BLaER1 treated with 17β-estradiol and CSF1 and Interleukin-3, amounts not matched to agents 10 nM and 100 nM (cell line): ENCODE measurements around the gene GMDS.

Experiments
- H3K27ac ChIP-seq, 11 experiments: shearing (Covaris generic); formaldehyde crosslinking; 2 replicates each; pipeline ENCODE4 v1.8.1; 2022
- H3K27me3 ChIP-seq, 11 experiments: shearing (Covaris generic); formaldehyde crosslinking; 2 replicates each; pipeline ENCODE4 v1.8.1; 2022
- H3K36me3 ChIP-seq, 11 experiments: shearing (Covaris generic); formaldehyde crosslinking; 2 replicates each; pipeline ENCODE4 v1.8.1; 2022
- H3K4me1 ChIP-seq, 10 experiments: shearing (Covaris generic); formaldehyde crosslinking; 2 replicates each; pipeline ENCODE4 v1.8.1; 2022
- H3K4me2 ChIP-seq, 11 experiments: shearing (Covaris generic); formaldehyde crosslinking; 2 replicates each; pipeline ENCODE4 v1.8.1; 2022
- H3K4me3 ChIP-seq, 10 experiments: shearing (Covaris generic); formaldehyde crosslinking; 2 replicates each; pipeline ENCODE4 v1.8.1; 2022
- H3K9ac ChIP-seq, 11 experiments: shearing (Covaris generic); formaldehyde crosslinking; 2 replicates each; pipeline ENCODE4 v1.8.1; 2022
- H3K9me3 ChIP-seq, 11 experiments: shearing (Covaris generic); formaldehyde crosslinking; replicated peaks in 1 of 11; 2 replicates each; pipeline ENCODE4 v1.8.1; 2022
- H4K20me1 ChIP-seq, 11 experiments: shearing (Covaris generic); formaldehyde crosslinking; 2 replicates each; pipeline ENCODE4 v1.8.1; 2022
- Cebpa-rat ChIP-seq, 11 experiments: shearing (Covaris generic); IDR thresholded peaks; 2 replicates each; pipeline ENCODE4 v1.8.1; 2022

The GMDS gene

DNA sequence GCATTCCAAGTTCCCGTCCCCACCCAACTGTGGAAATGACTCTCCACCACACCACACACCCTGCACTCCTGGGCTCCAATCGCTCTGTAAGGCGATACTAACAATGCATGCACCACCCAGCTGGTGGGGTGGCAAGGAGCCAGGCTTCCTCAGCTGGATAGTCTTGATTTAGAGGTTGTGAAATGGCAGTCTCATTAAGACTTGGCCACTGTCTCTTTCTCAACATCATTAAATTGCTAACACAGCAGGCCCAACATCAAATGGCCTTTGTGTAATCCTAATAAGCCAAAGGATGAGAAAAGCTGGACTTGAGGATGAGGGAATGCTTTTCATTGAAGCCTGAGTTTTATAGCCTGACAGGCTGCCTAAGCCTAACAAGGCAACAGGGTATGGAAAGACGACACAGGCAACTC, 223.7 kb downstream of the GMDS start:
- no peaks in the 10 kb centered on the region for H3K36me3 ChIP-seq
- peaks cover 0 to 8% (median 6%) of the 10 kb centered on the region in 11 experiments; a peak in 4 of 22 replicates for H3K9me3 ChIP-seq
- no peak overlapping the region for H3K4me3 ChIP-seq
- H3K27ac ChIP-seq: no peak overlapping the region
- H3K27me3 ChIP-seq: no peaks in the 10 kb centered on the region
- no peak overlapping the region for H3K9ac ChIP-seq
- no peak for TF ChIP-seq Cebpa-rat (IDR thresholded peaks at IDR 0.05)
- H3K4me2 ChIP-seq: peak overlapping the region in 4 of 11 experiments; percentile 10 to 39 (median 19); a peak in 5 of 22 replicates
- H3K4me1 ChIP-seq: peaks cover 8 to 16% (median 14%) of the 10 kb centered on the region in 10 experiments; a peak in 18 of 20 replicates
- H4K20me1 ChIP-seq: no peaks in the 10 kb centered on the region

DNA sequence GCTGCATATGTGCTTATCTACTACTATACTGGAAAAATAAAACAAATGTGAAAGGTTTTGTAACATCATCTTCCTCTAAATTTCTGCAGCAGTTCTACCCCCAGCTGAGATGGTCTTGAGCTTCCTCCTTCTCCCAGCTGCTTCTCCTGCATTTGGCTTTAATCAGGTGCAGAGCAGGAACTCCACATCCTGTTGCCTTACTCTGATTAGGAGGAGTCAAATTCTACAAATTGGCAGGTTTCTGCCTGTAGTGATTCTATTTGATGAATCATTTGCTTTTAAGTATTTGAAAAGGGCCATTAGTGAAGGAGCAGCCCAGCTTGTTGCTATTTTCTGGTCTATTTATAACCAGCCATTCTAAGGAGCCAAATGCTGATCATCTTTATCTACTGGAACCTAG, 224.5 kb downstream of the GMDS start:
- no peaks in the 10 kb centered on the region for H3K27me3 ChIP-seq
- no peaks in the 10 kb centered on the region for H3K36me3 ChIP-seq
- H4K20me1 ChIP-seq: no peaks in the 10 kb centered on the region
- H3K27ac ChIP-seq: no peak overlapping the region
- peaks cover 8 to 16% (median 14%) of the 10 kb centered on the region in 10 experiments; a peak in 18 of 20 replicates for H3K4me1 ChIP-seq
- no peak for TF ChIP-seq Cebpa-rat (IDR thresholded peaks at IDR 0.05)
- H3K4me3 ChIP-seq: no peak overlapping the region
- H3K4me2 ChIP-seq: peak overlapping the region in 10 of 11 experiments; percentile 1 to 52 (median 19); a peak in 14 of 22 replicates
- H3K9me3 ChIP-seq: peaks cover 3 to 13% (median 9%) of the 10 kb centered on the region in 11 experiments; a peak in 20 of 22 replicates
- no peak overlapping the region for H3K9ac ChIP-seq

- no peaks in the 10 kb centered on the region for H3K27me3 ChIP-seq
- H3K9me3 ChIP-seq: peaks cover 10 to 28% (median 18%) of the 10 kb centered on the region in 11 experiments
- no peak overlapping the region for H3K9ac ChIP-seq
- H3K4me2 ChIP-seq: no peak overlapping the region
- H3K36me3 ChIP-seq: peaks cover 0 to 4% (median 0%) of the 10 kb centered on the region in 11 experiments; a peak in 1 of 22 replicates
- no peak overlapping the region for H3K27ac ChIP-seq
- no peak for TF ChIP-seq Cebpa-rat (IDR thresholded peaks at IDR 0.05)
- H4K20me1 ChIP-seq: no peaks in the 10 kb centered on the region
- H3K4me1 ChIP-seq: peaks cover 8 to 16% (median 14%) of the 10 kb centered on the region in 10 experiments; a peak in 18 of 20 replicates
- H3K4me3 ChIP-seq: no peak overlapping the region
Measured at GRCh38 chr6:2019051-2019450, 226.4 kb downstream of the GMDS start.

DNA sequence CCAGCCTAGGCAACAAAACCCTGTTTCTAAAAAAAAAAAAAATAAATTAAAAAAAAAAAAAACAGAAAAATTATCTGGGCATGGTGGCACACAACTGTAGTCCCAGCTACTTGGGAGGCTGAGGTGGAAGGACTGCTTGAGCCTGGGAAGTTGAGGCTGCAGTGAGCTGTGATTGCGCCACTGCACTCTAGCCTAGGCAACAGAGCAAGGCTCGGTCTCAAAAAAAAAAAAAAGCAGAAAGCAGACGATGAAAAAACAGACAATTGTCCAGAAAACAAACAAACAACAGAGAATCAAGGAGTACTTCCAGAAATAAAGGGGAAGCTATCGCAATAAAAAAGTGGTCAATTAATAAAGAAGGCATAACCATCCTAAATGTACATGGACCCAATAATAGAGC, 229.4 kb downstream of the GMDS start:
- H3K27me3 ChIP-seq: no peaks in the 10 kb centered on the region
- peaks cover 17 to 45% (median 29%) of the 10 kb centered on the region in 11 experiments for H3K9me3 ChIP-seq
- H3K4me2 ChIP-seq: no peak overlapping the region
- TF ChIP-seq Cebpa-rat (IDR thresholded peaks at IDR 0.05): no peak
- H3K4me1 ChIP-seq: peaks cover 5 to 8% (median 7%) of the 10 kb centered on the region in 10 experiments; a peak in 18 of 20 replicates
- no peaks in the 10 kb centered on the region for H4K20me1 ChIP-seq
- no peak overlapping the region for H3K27ac ChIP-seq
- no peak overlapping the region for H3K9ac ChIP-seq
- peaks cover 0 to 4% (median 0%) of the 10 kb centered on the region in 11 experiments; a peak in 1 of 22 replicates for H3K36me3 ChIP-seq
- H3K4me3 ChIP-seq: no peak overlapping the region

DNA sequence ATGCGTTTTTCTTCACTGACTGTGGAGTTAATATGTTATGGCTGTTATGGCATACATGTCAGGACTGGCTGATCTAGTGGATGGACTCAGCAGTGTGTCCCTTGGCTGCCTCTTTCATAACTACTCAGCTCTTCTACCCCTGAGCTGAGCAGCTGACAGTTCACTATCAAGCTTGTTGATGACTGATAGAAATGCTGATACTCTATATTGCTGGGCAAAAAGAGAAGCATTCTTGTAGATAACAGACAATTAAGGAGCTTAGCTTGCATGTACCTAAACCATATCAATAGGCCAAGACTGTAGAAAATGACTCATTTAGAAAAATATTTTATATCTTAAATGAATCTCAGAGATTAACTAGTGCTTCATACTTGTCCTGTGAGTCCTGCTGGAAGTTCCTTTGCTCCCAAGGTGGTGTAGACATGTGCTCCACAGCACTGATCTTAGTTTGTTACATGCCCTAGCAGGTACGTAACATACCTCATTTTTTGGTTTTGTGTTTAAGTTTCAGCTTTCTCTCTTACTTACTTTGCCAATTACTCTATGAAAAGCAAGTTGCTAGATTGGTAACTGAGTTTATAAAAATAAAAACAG, 236.9 kb downstream of the GMDS start:
- Histone ChIP-seq H3K9me3 (peaks cover 0 to 20% (median 12%) of the 10 kb centered on the region in 11 experiments; a peak in 15 of 22 replicates), H3K36me3 (peaks cover 0 to 4% (median 0%) of the 10 kb centered on the region in 11 experiments; a peak in 1 of 22 replicates), H3K4me1 (no peaks in the 10 kb centered on the region), H3K9ac (no peak overlapping the region), H3K4me3 (no peak overlapping the region), H4K20me1 (no peaks in the 10 kb centered on the region), H3K27ac (no peak overlapping the region), H3K27me3 (no peaks in the 10 kb centered on the region), H3K4me2 (no peak overlapping the region)
- no peak for TF ChIP-seq Cebpa-rat (IDR thresholded peaks at IDR 0.05)

- no peak overlapping the region for H3K4me3 ChIP-seq
- H3K27me3 ChIP-seq: no peaks in the 10 kb centered on the region
- no peaks in the 10 kb centered on the region for H4K20me1 ChIP-seq
- no peaks in the 10 kb centered on the region for H3K4me1 ChIP-seq
- no peak overlapping the region for H3K9ac ChIP-seq
- peaks cover 0 to 14% (median 8%) of the 10 kb centered on the region in 11 experiments; a peak in 15 of 22 replicates for H3K9me3 ChIP-seq
- H3K27ac ChIP-seq: no peak overlapping the region
- no peak overlapping the region for H3K4me2 ChIP-seq
- TF ChIP-seq Cebpa-rat (IDR thresholded peaks at IDR 0.05): no peak
- peaks cover 0 to 4% (median 0%) of the 10 kb centered on the region in 11 experiments; a peak in 1 of 22 replicates for H3K36me3 ChIP-seq
Measured at GRCh38 chr6:2007165-2007564, 238.2 kb downstream of the GMDS start.

- no peaks in the 10 kb centered on the region for H3K4me1 ChIP-seq
- H3K9me3 ChIP-seq: peaks cover 0 to 12% (median 9%) of the 10 kb centered on the region in 11 experiments; a peak in 11 of 22 replicates
- H3K27me3 ChIP-seq: no peaks in the 10 kb centered on the region
- H3K36me3 ChIP-seq: no peaks in the 10 kb centered on the region
- no peak overlapping the region for H3K27ac ChIP-seq
- H3K9ac ChIP-seq: no peak overlapping the region
- H3K4me2 ChIP-seq: no peak overlapping the region
- no peaks in the 10 kb centered on the region for H4K20me1 ChIP-seq
- no peak for TF ChIP-seq Cebpa-rat (IDR thresholded peaks at IDR 0.05)
- H3K4me3 ChIP-seq: no peak overlapping the region
Measured at GRCh38 chr6:2004888-2005287, 240.5 kb downstream of the GMDS start.

DNA sequence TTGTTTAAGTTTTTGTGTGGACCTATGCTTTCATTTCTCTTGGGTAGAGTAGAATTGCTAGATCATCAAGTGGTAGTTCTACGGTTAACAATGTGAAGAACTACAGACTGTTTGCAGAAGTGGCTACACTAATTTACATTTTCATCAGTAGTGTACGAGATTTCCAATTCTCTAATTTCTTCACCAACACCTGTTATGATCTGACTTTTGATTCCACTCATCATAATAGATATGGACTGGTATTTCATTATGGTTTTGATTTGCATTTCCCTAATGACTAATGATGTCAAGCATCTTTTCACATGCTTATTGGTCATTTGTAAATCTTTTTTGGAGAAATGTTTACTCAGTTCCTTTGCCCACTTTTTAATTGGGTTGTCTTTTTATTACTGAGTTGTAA, 244.4 kb downstream of the GMDS start:
- H4K20me1 ChIP-seq: no peaks in the 10 kb centered on the region
- peaks cover 0 to 20% (median 8%) of the 10 kb centered on the region in 11 experiments; a peak in 9 of 22 replicates for H3K9me3 ChIP-seq
- no peak overlapping the region for H3K4me3 ChIP-seq
- H3K9ac ChIP-seq: no peak overlapping the region
- H3K4me1 ChIP-seq: peaks cover 0 to 2% (median 0%) of the 10 kb centered on the region in 10 experiments; a peak in 1 of 20 replicates
- no peak overlapping the region for H3K4me2 ChIP-seq
- no peak for TF ChIP-seq Cebpa-rat (IDR thresholded peaks at IDR 0.05)
- H3K27ac ChIP-seq: no peak overlapping the region
- no peaks in the 10 kb centered on the region for H3K27me3 ChIP-seq
- no peaks in the 10 kb centered on the region for H3K36me3 ChIP-seq

- TF ChIP-seq Cebpa-rat (IDR thresholded peaks at IDR 0.05): no peak
- H3K27ac ChIP-seq: no peak overlapping the region
Measured at GRCh38 chr6:1997702-1998101, 247.7 kb downstream of the GMDS start.

More at GRCh38 chr6:1997702-1998101, 247.7 kb downstream of the GMDS start:
- H4K20me1 ChIP-seq: no peaks in the 10 kb centered on the region
- H3K9ac ChIP-seq: no peak overlapping the region
- no peaks in the 10 kb centered on the region for H3K36me3 ChIP-seq
- peaks cover 0 to 4% (median 0%) of the 10 kb centered on the region in 10 experiments; a peak in 1 of 20 replicates for H3K4me1 ChIP-seq
- no peaks in the 10 kb centered on the region for H3K27me3 ChIP-seq
- H3K4me3 ChIP-seq: no peak overlapping the region
- peaks cover 0 to 20% (median 8%) of the 10 kb centered on the region in 11 experiments; a peak in 9 of 22 replicates for H3K9me3 ChIP-seq
- H3K4me2 ChIP-seq: no peak overlapping the region
